Measurements from ENCODE around the gene RBM39.
"Not testable (repeated sequence)": the region's sequence is repeated elsewhere in the genome, so short reads cannot be mapped to it uniquely, and the experiment has no call there.

The RBM39 gene

DNA sequence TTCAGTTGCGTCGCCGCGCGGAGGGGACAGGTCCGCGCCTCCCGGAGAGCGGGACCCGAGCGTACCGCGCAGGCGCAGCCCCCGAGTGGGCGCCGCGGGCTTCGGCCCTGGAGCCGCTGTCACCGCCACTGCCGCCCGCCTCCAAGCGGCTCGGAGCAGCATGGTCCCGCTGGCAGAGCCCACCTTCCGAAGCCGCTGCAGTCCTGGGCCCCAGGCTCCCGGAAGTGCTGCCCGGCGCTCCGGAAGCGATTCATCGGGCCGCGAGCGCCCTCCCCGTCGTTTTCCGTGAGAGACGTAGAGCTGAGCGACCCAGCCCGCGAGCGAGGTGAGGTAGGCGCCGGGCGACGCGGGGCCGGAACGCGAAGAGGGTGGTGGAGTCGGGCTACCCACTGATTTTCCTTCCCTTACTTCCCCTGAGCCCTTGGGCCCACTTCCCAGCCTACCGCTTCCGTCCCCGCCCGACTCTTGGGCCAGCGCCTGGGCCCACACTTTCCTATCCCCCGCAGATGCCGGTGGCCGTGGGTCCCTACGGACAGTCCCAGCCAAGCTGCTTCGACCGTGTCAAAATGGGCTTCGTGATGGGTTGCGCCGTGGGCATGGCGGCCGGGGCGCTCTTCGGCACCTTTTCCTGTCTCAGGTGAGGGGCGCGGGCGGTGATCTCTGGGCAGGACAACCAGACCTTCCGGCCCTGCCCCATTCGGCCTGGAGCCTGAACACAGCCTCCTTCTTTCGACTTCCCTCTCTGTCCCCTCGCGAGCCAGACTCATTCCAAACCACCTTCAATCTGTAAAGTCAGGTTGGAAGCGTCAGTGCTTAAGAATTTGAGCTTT lies 42.7 kb downstream of the RBM39 start, which contains the start of the genes NFS1 and ROMO1:
NFS1 (minus strand) TSS at position 226 of the 830 bp plus-strand sequence; CDS start at position 162, 64 bp downstream.
ROMO1 (plus strand) TSS at position 279 of the 830 bp plus-strand sequence; CDS start at position 507, 228 bp downstream.
- in situ Hi-C loops (cut with MboI; ENCODE audit: low sequenced_read_pairs, unreplicated experiment), result no loop called here
- DNase-seq (ENCODE audit: low spot score), result peak; percentile 95
- TF ChIP-seq, protein P1, sequence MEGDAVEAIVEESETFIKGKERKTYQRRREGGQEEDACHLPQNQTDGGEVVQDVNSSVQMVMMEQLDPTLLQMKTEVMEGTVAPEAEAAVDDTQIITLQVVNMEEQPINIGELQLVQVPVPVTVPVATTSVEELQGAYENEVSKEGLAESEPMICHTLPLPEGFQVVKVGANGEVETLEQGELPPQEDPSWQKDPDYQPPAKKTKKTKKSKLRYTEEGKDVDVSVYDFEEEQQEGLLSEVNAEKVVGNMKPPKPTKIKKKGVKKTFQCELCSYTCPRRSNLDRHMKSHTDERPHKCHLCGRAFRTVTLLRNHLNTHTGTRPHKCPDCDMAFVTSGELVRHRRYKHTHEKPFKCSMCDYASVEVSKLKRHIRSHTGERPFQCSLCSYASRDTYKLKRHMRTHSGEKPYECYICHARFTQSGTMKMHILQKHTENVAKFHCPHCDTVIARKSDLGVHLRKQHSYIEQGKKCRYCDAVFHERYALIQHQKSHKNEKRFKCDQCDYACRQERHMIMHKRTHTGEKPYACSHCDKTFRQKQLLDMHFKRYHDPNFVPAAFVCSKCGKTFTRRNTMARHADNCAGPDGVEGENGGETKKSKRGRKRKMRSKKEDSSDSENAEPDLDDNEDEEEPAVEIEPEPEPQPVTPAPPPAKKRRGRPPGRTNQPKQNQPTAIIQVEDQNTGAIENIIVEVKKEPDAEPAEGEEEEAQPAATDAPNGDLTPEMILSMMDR (IDR thresholded peaks at IDR 0.05; ENCODE audit: borderline replicate concordance, control extremely low read depth, extremely low read depth, insufficient read depth, missing control alignments), result peak; percentile 13

DNA sequence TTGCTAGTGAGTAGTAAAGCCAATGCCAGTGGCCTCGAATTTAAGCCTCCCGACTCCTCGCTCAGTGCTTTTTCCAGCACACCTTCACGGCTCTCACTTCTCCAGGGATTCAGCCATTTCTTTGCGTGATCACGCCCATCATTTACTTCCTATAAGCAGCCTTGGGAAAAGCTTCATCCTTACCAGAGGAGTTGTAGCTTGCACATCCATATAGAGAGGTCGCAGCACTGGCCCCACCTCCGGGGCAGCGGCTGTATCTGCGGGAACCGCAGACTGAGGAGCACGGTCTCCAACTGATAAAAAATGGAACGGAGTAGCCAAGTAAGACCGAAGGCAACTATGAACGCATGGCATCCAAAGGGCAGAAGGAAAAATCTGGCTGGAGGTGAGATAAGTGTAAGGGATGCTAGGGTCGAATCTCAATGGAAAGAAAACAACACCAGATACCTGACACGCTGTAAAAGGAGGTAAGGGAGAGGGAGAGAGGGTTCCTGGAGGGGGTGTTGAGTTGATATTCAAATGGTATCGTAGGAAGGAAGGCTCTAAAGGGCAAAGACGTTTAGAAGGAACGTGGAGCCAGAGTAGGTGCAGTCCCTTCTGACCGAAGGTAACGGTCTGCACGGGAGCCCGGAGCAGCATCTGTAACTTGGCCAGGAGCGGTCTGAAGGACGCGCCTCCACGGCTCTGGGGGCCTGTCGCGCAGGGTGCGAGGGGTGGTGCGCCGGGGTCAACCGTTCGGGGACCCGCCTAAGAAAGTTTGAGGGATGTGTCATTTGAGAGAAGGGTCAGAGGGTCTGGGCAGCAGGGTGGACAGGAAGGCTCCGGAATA lies 43.5 kb downstream of the RBM39 start:
- TF ChIP-seq, protein P1 (IDR thresholded peaks at IDR 0.05; ENCODE audit: borderline replicate concordance, control extremely low read depth, extremely low read depth, insufficient read depth, missing control alignments), result no peak
- no peak for DNase-seq (ENCODE audit: low spot score)
- in situ Hi-C loops (cut with MboI; ENCODE audit: low sequenced_read_pairs, unreplicated experiment), result no loop called here

DNA sequence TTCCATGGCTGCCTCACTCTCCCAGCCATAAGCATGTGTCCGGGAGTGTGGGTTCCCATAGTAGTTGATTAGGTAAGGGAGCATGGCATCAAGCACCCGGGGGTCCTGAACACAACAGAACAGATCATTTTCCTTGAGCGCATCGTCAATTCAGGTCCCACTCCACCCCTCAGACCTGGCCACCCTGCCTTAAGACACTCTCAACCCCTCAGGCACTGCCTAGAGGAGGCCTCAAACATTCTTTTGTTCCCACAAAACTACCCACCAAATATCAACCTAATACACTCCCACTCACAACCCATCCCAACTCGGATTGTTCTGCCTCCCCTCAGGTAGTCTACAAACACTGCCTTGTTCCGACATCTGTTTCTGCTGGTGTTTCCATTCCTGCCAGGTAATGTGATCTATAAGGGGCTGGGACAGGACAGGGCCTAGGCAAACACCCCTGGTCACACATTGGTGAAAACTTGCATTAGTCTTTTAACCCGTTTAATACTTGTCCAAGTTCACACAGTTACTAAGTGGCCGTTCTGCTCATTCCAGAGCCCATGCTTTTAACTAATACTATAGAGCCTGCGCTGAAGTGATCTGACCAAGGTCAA lies 44.3 kb downstream of the RBM39 start:
- TF ChIP-seq, protein P1 (IDR thresholded peaks at IDR 0.05; ENCODE audit: borderline replicate concordance, control extremely low read depth, extremely low read depth, insufficient read depth, missing control alignments), result no peak
- in situ Hi-C loops (cut with MboI; ENCODE audit: low sequenced_read_pairs, unreplicated experiment), result no loop called here
- DNase-seq (ENCODE audit: low spot score), result no peak

DNA sequence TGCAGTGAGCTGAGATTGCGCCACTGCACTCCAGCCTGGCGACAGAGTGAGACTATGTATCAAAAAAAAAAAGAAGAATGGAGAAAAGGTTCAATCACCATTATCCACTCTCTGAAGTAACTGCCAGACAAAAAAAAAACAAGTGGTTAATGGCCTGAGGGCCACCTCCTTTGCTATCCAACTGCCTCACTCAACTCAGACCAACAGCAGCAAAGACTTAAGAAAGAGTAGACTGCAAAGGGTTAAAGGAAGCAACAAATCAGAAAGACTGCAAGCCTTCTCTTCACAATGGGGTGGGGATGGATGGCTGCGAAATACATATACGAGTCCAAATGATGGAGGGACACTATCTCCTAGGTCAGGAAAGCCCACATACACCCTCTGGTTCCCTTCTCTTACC lies 46.1 kb downstream of the RBM39 start:
- TF ChIP-seq, protein P1 (IDR thresholded peaks at IDR 0.05; ENCODE audit: borderline replicate concordance, control extremely low read depth, extremely low read depth, insufficient read depth, missing control alignments), result no peak
- in situ Hi-C loops (cut with MboI; ENCODE audit: low sequenced_read_pairs, unreplicated experiment), result no loop called here
- no peak for DNase-seq (ENCODE audit: low spot score)

DNA sequence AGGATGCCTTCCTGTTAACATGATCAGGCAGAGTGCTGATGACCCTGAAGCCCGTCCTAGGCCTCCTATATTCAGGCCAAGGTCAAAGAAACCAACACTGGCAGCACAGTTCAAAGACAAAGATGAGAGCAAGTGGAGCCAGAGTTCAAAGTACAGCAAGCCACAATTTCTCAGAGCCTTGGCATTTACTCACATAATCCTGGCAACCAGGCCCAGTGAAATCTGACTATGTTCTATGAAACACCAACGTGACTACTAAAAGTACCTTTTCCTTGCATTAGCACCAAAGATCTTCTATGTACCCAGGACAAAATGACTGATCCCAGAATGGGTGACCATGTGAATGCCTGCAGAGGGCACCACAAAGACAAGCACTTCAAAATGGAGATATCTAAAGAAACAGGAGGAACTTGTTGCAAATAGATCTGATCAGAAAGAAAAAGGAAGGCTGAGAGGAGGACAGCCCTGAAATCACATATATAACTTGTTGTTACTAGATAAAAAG lies 46.8 kb downstream of the RBM39 start:
- no peak for DNase-seq (ENCODE audit: low spot score)
- TF ChIP-seq, protein P1 (IDR thresholded peaks at IDR 0.05; ENCODE audit: borderline replicate concordance, control extremely low read depth, extremely low read depth, insufficient read depth, missing control alignments), result no peak
- in situ Hi-C loops (cut with MboI; ENCODE audit: low sequenced_read_pairs, unreplicated experiment), result no loop called here

DNA sequence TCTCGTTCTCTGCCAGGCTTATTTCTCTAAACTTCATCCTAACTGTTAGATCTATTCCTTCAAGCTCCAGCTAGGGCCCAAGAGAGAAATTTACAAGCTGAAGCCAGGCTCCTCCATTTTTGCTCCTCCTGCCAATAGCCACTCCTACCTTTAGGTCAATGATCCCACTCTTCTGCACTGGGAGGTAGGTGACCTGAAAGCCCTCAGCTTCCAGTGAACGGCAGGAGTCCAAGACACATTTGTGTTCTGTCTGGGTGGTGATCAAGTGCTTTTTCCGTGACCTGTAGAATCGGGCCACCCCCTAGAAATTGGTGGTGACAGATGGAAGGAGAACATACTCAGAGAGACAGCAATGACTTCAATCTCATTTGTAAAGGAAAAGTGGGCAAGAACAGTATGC lies 51.8 kb downstream of the RBM39 start:
- DNase-seq (ENCODE audit: low spot score), result no peak
- in situ Hi-C loops (cut with MboI; ENCODE audit: low sequenced_read_pairs, unreplicated experiment), result no loop called here
- TF ChIP-seq, protein P1 (IDR thresholded peaks at IDR 0.05; ENCODE audit: borderline replicate concordance, control extremely low read depth, extremely low read depth, insufficient read depth, missing control alignments), result no peak

DNA sequence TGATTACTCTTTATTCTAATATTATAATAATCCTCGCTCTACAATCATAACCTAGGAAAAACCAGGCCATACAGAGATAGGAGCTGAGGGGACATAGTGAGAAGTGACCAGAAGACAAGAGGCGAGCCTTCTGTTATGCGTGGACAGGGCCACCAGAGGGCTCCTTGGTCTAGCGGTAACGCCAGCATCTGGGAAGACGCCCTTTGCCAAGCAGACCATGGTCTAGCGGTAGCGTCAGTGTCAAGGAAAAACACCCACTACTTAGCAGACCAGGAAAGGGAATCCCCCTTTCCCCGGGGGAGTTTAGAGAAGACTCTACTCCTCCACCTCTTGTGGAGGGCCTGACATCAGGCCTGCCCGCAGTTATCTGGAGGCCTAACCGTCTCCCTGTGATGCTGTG lies 55.2 kb downstream of the RBM39 start:
- DNase-seq (ENCODE audit: low spot score); in situ Hi-C loops (cut with MboI; ENCODE audit: low sequenced_read_pairs, unreplicated experiment): not testable (repeated sequence)

DNA sequence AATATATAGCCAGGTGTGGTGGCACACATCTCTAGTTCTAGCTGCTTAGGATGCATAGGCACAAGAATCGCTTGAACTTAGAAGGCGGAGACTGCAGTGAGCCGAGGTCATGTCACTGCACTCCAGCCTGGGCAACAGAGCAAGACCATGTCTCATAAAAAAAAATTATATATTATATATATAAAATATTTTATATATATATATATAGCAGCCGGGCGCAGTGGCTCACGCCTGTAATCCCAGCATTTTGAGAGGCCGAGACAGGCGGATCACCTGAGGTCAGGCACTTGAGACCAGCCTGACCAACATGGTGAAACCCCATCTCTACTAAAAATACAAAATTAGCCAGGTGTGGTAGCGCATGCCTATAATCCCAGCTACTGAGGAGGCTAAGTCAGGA lies 56.7 kb downstream of the RBM39 start:
- in situ Hi-C loops (cut with MboI; ENCODE audit: low sequenced_read_pairs, unreplicated experiment); DNase-seq (ENCODE audit: low spot score): not testable (repeated sequence)
